GM18951 (cell line): Measurements from ENCODE around the gene ANO1.

Source experiments
- POLR2A ChIP-seq: IDR thresholded peaks from 4 replicates; pipeline ENCODE4 v1.6.1; 2011; ENCODE audit warnings: mild to moderate bottlenecking; ENCODE audit not compliant: insufficient read length, insufficient read depth; ENCODE audit errors: extremely low read depth
- in situ Hi-C: fragments of 300-500 bp; cut with MboI; formaldehyde crosslinking; loops from one replicate; pipeline ENCODE4 v1.12.0; 2022; ENCODE audit warnings: low sequenced_read_pairs, mixed read lengths, inconsistent platforms; ENCODE audit not compliant: unreplicated experiment

ANO1 gene

DNA sequence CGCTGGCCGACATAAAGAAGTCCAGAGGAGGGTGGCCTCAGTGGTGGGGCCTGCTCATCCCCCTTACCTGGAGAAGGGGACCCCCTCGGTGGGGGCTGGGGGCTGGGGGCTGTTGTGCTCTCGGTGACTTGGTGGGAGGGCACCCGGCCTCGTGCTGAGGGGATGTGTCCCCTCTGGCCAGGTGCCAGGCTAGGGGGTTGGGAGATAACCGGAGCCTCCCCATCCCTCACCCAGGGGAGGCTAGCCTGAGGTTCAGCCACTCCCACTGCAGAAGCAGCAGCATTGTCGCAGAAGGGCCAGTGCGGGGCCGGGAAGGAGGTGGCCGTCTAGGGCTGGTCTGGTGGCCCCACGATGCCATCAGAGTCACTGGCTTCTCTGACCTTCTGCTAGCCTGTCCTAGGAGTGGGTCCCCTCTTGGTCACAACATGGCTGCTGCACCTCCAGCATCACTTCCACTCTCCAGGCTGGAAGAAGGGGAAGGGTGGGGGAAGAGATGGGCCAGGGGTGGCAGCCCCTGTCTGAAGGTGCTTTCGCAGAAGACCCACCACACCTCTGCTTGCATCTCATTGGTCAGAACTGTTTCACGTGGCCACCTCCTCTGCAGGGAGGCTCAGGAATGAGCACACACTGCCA is 80.8 kb downstream of the ANO1 start:
- TF ChIP-seq POLR2A, result no peak
- in situ Hi-C loops, result no loop called here

DNA sequence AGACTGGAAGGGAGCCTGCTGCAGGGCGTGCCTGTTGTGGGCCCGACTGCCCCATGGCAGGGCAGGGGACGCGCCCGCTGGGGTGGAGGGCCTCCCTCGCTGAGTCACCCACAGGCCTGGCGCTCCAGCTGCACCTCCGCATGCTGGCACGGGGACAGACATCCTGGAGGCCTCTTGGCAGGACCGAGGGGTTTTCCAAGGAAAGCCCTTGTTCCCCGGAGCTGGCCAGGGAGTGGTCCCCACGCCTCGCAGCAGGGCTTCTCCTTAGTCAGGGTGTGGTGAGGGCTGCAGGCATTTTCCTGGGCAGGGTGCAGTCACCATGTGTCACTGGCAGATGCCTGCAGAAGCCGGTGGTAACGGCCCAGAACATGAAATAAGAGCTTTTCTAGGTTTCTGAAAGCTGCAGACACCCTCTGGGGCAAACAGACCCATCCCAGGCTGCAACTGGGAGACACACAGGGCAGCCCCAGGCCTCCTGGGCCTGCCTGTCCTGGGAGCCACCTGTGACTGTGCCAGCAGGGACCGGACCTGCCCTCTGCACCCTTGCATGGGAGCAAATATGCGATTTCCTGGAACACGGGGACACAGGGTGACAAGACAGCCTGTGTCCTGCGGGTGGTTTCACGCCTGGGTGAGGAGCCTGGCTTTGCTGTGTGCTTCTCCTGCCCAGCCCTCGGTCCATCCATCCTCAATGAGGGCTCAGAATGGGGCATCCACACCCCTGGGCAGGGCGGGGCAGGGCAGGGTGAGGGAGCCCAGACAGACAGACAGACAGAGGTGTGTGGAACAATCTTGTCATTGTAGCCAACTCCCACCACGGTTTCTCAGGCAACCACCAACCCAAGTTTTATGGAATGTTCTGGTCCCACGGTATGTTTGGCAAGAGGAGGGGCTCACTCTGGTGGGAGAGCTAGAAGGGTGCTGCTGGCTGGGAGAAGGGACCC is 81.8 kb downstream of the ANO1 start:
- in situ Hi-C loops, result no loop called here
- no peak for TF ChIP-seq POLR2A

DNA sequence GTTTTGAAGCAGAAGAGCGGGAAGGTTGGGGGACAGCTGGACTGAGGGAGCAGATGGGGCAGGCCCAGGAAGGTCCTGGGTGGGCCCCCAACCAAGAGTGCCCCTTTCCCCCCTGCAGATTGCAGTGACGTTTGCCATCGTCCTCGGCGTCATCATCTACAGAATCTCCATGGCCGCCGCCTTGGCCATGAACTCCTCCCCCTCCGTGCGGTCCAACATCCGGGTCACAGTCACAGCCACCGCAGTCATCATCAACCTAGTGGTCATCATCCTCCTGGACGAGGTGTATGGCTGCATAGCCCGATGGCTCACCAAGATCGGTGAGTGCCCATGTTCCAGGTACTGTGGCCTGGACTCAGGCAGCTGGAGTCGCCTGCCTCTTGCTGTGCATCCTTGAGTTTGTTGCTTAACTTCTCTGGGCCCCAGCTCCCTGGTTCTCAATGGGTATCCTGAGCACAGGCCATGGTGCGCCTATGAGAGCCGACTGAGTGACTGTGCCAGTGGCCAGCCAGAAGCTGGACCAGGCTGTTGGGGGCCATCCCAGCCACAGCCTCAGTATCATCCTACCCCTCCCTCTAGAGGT is 83.0 kb downstream of the ANO1 start:
- in situ Hi-C loops, result no loop called here
- no peak for TF ChIP-seq POLR2A

DNA sequence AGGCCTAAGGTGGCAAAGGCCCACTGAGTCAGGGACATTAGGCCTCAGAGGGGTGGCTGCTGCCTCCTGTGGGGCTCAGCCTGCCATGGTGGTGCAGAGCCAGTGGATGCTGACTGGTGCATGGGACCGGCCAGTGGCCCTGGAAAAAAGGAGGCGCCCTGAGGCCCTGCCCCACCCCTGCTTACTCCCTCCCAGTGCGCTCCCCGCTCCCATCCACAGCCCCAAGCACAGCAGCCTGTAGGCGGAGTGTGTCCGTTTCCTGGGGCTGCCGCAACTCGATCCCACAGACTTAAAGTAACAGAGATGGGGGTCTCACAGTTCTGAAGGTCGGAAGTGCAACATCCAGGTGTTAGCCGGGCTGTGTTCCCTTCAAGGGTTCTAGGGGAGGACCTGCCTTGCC is 86.6 kb downstream of the ANO1 start:
- TF ChIP-seq POLR2A, result no peak
- in situ Hi-C loops, result no loop called here

DNA sequence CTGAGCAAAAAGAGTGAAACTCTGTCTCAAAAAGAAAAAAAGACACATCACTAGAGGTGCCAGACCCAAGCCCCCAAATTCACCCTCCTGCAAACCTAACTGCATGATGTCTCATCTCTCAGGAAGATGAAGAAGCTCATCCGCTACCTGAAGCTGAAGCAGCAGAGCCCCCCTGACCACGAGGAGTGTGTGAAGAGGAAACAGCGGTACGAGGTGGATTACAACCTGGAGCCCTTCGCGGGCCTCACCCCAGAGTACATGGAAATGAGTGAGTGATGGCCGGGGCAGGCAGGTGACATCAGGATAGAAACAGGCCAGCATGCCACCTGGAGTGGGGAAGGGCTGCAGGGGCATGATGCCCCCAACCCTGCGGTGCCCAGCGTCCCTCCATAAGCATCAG is 89.0 kb downstream of the ANO1 start:
- TF ChIP-seq POLR2A, result no peak
- in situ Hi-C loops, result no loop called here

DNA sequence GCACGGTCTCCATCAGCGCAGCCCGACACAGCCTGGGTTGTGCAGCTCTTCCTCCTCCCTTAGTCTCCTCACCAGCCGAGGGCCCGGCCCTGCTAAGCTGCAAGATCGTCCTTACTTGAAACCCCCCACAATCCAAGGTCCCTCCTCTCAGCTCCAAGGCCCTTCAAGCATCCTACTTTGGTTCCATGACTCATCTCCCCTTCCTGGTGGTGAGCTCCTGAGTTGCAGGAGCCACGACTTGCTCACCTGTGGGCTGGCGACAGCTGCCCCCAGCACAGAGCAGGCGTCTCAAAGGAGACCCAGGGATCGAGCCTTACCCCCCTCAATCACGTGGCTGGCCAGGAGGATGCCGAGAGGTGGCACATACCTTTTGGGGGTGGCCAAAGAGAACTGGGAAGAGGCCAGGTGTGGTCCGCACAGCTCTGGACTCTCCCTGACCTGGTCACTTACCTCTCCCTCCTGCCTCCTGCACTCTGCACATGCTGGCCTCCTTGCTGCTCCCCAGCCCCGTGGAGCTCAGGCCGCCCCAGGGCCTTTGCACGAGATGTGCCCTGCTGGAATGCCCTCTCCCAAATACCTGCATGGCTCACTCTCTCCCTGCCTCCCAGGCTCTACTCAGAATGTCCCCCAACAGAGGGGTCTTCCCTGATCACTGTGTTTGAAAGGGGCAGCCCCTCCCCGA is 89.7 kb downstream of the ANO1 start:
- no peak for TF ChIP-seq POLR2A
- in situ Hi-C loops, result no loop called here

DNA sequence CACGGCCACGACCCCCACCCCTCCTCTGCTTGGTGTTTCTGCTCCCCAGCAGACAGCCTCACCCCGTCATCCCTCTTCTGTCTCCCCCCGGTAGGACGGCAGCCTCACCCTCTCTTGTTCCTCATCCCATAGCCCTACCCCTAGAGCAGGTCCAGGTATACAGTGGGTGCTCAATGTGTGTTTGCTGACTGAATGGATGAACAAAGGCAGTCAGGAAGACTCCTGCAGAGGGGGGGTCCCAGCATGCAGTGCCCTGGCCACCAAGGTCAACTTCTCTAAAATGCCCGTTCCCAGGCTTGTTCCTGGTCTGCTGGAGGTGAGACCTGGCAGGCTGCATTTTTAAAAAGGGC is 90.3 kb downstream of the ANO1 start:
- TF ChIP-seq POLR2A, result no peak
- in situ Hi-C loops, result no loop called here

DNA sequence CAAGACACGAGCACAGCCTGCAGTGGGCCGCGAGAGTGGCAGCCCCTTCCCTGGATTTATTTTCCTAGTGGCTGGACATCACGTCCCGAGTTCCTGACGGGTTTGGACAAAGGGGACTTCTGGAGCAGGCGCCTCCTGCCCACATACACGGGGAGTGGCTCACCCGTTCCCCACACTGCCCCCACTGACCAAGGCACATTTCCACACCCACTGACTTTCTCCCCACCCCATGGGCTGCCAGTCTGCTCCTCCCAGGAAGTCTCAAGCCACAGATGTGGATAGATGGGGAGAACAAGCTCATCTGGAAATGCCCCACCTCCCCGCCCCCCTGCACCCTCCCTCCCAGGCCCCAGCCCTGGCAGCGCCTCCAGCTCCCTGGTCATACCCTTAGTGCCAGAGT is 91.0 kb downstream of the ANO1 start:
- TF ChIP-seq POLR2A, result no peak
- in situ Hi-C loops, result no loop called here

DNA sequence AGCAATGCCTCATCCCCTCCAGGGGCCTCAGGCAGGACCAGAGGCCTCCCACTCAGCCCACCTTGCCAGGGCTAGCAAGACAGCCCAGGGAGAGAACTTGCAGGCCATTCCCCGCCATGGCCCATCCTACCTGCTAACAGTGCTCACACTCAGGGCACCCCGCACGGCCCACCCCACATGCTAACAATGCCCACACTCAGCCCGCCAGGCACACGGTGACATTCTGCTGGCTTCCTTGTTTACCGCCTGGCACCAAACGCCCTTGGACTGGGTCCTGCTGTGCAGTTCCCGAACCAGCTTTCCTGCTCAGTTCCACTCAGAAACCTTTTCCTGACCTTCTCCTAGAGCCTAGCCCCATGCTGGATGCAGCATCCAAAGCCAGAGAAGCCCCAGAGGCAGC is 91.5 kb downstream of the ANO1 start:
- no peak for TF ChIP-seq POLR2A
- in situ Hi-C loops, result no loop called here

DNA sequence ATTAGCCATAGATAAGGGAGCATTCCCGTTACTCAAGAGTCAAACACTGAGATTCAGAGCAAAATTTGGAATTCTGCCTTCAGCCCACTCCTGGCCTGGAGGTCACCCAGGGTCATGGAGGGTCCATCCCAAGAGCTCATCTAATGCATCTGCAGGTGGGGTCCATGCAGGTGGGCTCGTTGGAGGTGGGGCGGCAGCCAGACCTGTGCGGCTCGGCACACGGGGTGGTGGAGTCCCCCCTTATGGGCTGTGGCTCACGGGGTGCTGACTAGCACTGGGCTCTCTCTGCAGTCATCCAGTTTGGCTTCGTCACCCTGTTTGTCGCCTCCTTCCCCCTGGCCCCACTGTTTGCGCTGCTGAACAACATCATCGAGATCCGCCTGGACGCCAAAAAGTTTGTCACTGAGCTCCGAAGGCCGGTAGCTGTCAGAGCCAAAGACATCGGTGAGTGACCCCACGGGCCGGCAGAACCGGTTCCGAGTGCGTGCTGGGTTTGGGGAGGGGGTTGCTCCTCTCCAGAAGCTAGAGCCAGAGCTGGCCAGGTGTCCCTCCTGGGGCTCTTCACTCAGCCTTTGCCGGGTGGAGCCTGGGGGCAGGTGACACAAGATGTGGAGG is 92.6 kb downstream of the ANO1 start:
- in situ Hi-C loops, result no loop called here
- no peak for TF ChIP-seq POLR2A

DNA sequence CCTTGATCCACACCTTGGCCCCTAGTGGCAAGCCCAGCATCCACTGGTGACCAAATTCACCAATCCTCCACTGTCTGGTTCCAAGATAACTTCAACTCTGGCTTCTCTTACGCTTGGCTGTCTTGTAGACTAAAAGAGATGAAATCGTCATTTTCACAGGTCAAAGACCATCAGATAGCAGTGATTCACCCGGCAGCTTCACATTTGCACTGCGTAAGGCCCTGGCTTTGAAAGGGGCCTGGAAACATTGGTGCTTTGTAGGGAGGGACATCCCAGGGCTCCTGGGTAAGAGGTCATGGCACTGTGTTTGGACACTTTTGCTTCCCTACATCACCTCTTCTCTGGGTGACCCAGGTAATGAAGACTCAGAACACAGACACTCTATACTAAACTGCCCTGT is 94.9 kb downstream of the ANO1 start:
- no peak for TF ChIP-seq POLR2A
- in situ Hi-C loops, result no loop called here

DNA sequence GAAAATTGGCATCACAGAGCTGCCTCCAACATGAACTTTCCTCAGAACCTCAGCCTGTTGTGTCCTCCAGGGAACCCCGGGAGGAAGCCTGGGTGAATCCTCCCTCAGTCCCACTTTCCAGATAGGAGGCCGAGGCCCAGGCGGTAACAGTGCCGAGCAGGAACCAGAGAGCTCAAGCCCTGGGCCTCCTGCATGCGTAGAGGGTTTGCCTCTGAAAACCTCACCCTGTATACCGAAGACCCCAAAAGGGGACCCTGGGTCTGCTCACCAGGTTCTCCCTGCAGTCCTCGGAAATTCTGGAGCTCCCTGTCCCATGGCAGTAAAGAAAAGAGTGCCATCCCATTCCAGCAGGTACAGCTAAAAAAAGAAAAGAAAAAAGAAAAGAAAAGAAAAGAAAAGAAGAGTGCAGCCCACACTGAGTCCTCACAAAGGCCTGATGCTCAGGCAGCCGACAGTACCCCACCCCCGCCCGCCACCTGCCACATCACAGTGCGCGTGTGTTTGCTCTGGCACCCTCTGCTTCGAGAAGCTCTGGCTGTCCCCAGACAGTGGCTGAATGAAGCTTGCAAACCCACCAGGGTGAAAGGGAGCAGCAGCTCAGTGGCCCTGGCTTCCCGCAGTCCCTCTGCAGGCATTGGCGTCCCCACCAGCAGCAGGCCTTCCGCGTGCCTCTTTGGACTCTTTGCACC is 96.6 kb downstream of the ANO1 start:
- in situ Hi-C loops, result loop anchor here (25.0 kb wide), 1 partner anchor 487 kb away; the partner anchor contains the start of gene LTO1
- TF ChIP-seq POLR2A, result no peak
